DND-41 (cell line): ENCODE results near the gene DMC1.

Source experiments
- ATAC-seq: fragments of 200-7000 bp; cut with Tn5 transposase; 3 replicates; pipeline ENCODE4 v1.9.1; 2021; ENCODE audit warnings: low read depth; ENCODE audit not compliant: insufficient read depth
- DNase-seq: peaks from one replicate; pipeline ENCODE4 v3.0.0-alpha.2; 2020
- H2AFZ ChIP-seq: 2 replicates; pipeline ENCODE4 v1.6.0; 2012; ENCODE audit warnings: low read depth, low read length
- H3K27ac ChIP-seq: 2 replicates; pipeline ENCODE4 v1.5.1; 2012; ENCODE audit warnings: low read length, inconsistent platforms
- H3K27me3 ChIP-seq: fragments of 200-600 bp; sonication (generic); 2 replicates; pipeline ENCODE4 v1.6.0; 2012; ENCODE audit warnings: low read length, mild to moderate bottlenecking, inconsistent platforms; ENCODE audit not compliant: insufficient read depth, poor library complexity
- H3K36me3 ChIP-seq: 2 replicates; pipeline ENCODE4 v1.5.1; 2012; ENCODE audit warnings: low read length, inconsistent platforms; ENCODE audit not compliant: insufficient read depth
- H3K4me1 ChIP-seq: 2 replicates; pipeline ENCODE4 v1.5.1; 2012; ENCODE audit warnings: mild to moderate bottlenecking, low read length; ENCODE audit not compliant: insufficient read depth
- H3K4me2 ChIP-seq: 2 replicates; pipeline ENCODE4 v1.6.0; 2012; ENCODE audit warnings: mild to moderate bottlenecking, moderate library complexity, low read length, inconsistent platforms; ENCODE audit not compliant: insufficient read depth
- H3K4me3 ChIP-seq, 2 experiments: fragments of 200-600 bp in 1 of 2; shearing (Covaris generic) in 1 of 2; 2 replicates each; pipeline ENCODE4 v1.5.1; 2012 to 2016; ENCODE audit warnings: inconsistent platforms in 2 of 2, low read length in 2 of 2, mild to moderate bottlenecking in 2 of 2, low read depth in 1 of 2, moderate library complexity in 1 of 2
- H3K79me2 ChIP-seq: 2 replicates; pipeline ENCODE4 v1.6.0; 2012; ENCODE audit warnings: low read length, inconsistent platforms; ENCODE audit not compliant: insufficient read depth
- H3K9ac ChIP-seq: 2 replicates; pipeline ENCODE4 v1.6.0; 2012; ENCODE audit warnings: low read depth, mild to moderate bottlenecking, inconsistent platforms, low read length, moderate library complexity
- H3K9me3 ChIP-seq: 2 replicates; pipeline ENCODE4 v1.5.1; 2012; ENCODE audit warnings: low read length, moderate library complexity, mild to moderate bottlenecking, inconsistent platforms; ENCODE audit not compliant: insufficient read depth, severe bottlenecking
- H4K20me1 ChIP-seq: 2 replicates; pipeline ENCODE4 v1.6.0; 2012; ENCODE audit warnings: low read length; ENCODE audit not compliant: insufficient read depth
- CTCF ChIP-seq: IDR thresholded peaks from 2 replicates; pipeline ENCODE4 v1.5.1; 2012; ENCODE audit warnings: borderline replicate concordance, low read length, moderate library complexity, mild to moderate bottlenecking; ENCODE audit not compliant: poor library complexity, severe bottlenecking; ENCODE audit errors: extremely low read depth
- EZH2 ChIP-seq: IDR thresholded peaks from 3 replicates; pipeline ENCODE4 v1.6.1; 2012; ENCODE audit warnings: borderline replicate concordance, low read depth, mild to moderate bottlenecking, moderate library complexity, low read length, inconsistent platforms; ENCODE audit not compliant: severe bottlenecking

The DMC1 gene

GRCh38 chr22:38491707-38492348 is 78.2 kb downstream of the DMC1 start:
- TF ChIP-seq CTCF (no peak), EZH2 (no peak)
- ATAC-seq: no peak
- Histone ChIP-seq H3K4me2 (no peak overlapping the region), H3K9ac (no peak overlapping the region), H3K27ac (no peak overlapping the region), H3K4me3 (no peak overlapping the region), H3K36me3 (peaks cover 99% of the 10 kb centered on the region), H3K4me1 (peaks cover 4% of the 10 kb centered on the region; the same call in 1 of the 2 replicates), H3K79me2 (peaks cover 51% of the 10 kb centered on the region), H2AFZ (no peak overlapping the region), H4K20me1 (peaks cover 52% of the 10 kb centered on the region), H3K9me3 (no peaks in the 10 kb centered on the region), H3K27me3 (no peaks in the 10 kb centered on the region)
- DNase-seq: no peak

GRCh38 chr22:38490915-38491314 is 79.1 kb downstream of the DMC1 start:
- Histone ChIP-seq H3K4me1 (peaks cover 4% of the 10 kb centered on the region; the same call in 1 of the 2 replicates), H3K27ac (no peak overlapping the region), H3K4me3 (no peak overlapping the region), H2AFZ (no peak overlapping the region), H3K9me3 (no peaks in the 10 kb centered on the region), H3K36me3 (peaks cover 99% of the 10 kb centered on the region), H3K4me2 (no peak overlapping the region), H3K79me2 (peaks cover 42% of the 10 kb centered on the region), H4K20me1 (peaks cover 54% of the 10 kb centered on the region), H3K9ac (no peak overlapping the region), H3K27me3 (no peaks in the 10 kb centered on the region)
- TF ChIP-seq EZH2: no peak
- TF ChIP-seq CTCF: no peak
- no peak for DNase-seq
- ATAC-seq: no peak

- DNase-seq (no peak), ATAC-seq (no peak)
- Histone ChIP-seq H3K36me3 (peaks cover 98% of the 10 kb centered on the region), H4K20me1 (peaks cover 55% of the 10 kb centered on the region), H2AFZ (no peak overlapping the region), H3K4me1 (peaks cover 4% of the 10 kb centered on the region; the same call in 1 of the 2 replicates), H3K27ac (no peak overlapping the region), H3K79me2 (peaks cover 38% of the 10 kb centered on the region), H3K27me3 (no peaks in the 10 kb centered on the region), H3K9ac (no peak overlapping the region), H3K4me2 (no peak overlapping the region), H3K9me3 (no peaks in the 10 kb centered on the region), H3K4me3 (no peak overlapping the region)
- TF ChIP-seq CTCF (no peak), EZH2 (no peak)
Measured at GRCh38 chr22:38490475-38490874, 79.5 kb downstream of the DMC1 start.

- ATAC-seq: 0 out of 3 replicates have a peak, but pooled peaks have one; percentile 17
- H3K36me3 ChIP-seq: peaks cover 98% of the 10 kb centered on the region
- H3K9me3 ChIP-seq: no peaks in the 10 kb centered on the region
- no peak for DNase-seq
- no peak overlapping the region for H3K4me3 ChIP-seq
- no peak overlapping the region for H3K4me2 ChIP-seq
- H3K4me1 ChIP-seq: peaks cover 4% of the 10 kb centered on the region; the same call in 1 of the 2 replicates
- H3K9ac ChIP-seq: no peak overlapping the region
- H3K79me2 ChIP-seq: peaks cover 32% of the 10 kb centered on the region
- no peak for TF ChIP-seq CTCF
- TF ChIP-seq EZH2: no peak
- no peak overlapping the region for H2AFZ ChIP-seq
- H4K20me1 ChIP-seq: peaks cover 51% of the 10 kb centered on the region
- H3K27ac ChIP-seq: no peak overlapping the region; the same call in 1 of the 2 replicates
- no peaks in the 10 kb centered on the region for H3K27me3 ChIP-seq
Measured at GRCh38 chr22:38489561-38490145, 80.3 kb downstream of the DMC1 start.
